Right renal pelvis (tissue), 4 donors: ENCODE measurements around the gene LUZP1. TPM values are rescaled to one million over a fixed set of nuclear protein-coding genes. Genes with fewer than 3 reads are reported as not detected.

Source experiments
- DNase-seq, 4 donors: peaks; one replicate each; pipeline ENCODE4 v3.0.0-alpha.2; 2013; ENCODE audit warnings: low read depth in 4 of 4, low spot score in 3 of 4, missing footprints in 1 of 4
- polyA plus RNA-seq, 4 donors: library from polyadenylated mRNA; unstranded; fragments of 120-200 nt; gene quantifications; one replicate each; pipeline ENCODE4 v1.2.1, GENCODE V29; 2013; ENCODE audit not compliant: insufficient read length in 4 of 4

The LUZP1 gene
- polyA plus RNA-seq, 4 donors, result 29.6 to 36.9 (median 35.4) TPM

DNA sequence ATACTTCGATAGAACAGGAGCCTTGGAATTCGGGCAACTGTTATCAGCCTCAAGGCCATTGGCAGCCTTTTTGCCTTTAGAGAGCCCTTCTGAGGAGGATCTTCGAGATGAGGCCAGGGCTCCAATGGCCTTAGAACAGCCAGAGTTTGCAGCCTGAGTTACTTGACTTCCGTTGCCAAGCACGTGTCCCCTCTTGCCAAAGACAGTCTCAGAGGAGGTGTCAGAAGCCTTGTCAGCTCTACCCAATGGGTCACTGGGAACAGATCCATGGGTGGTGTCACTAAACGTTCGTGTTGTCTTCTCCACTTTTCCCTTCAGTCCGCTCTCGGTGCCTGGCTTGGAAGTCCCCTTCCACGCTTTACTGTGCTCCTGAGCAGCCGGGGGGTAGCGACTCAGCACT, 76.2 kb downstream of the LUZP1 start:
- no peak for DNase-seq

DNA sequence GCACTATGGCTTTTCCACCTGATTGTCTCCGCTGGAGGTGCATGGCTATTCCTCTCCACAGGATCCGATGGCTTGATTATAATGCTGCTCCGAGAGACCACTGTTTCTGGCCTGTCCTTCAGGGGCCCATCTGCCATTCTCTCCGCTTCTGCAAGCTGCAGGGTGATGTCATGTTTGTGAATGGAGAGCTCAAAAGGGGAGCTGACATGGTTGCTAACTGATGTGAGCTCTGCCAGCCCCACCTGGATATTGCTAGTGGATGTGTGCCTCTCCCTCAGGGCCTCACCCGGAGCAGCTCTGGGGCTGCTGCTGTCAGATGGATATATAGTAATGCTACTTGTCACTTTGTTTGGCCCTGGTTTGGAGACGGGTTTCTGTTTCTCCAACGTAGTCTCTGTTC, 77.1 kb downstream of the LUZP1 start:
- DNase-seq, result no peak

DNA sequence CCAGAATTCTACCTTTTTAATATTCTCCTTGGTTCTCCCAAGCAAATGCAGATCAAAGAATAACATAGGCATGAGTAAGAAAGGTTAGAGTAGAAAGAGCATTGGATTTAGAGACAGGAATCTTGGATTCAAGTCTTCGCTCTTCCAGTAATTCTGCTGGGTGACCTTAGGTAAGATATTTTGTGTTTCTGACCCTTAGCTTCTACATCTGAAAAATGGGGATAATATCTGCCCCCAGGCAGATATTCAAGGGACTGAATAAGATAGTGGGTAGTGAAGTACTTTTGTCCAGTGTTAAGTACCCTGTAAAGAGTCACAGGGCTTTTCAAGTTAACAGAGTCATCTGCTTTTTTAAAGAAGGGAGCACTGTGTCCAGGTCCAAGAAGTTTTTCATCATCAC, 78.6 kb downstream of the LUZP1 start:
- no peak for DNase-seq

DNA sequence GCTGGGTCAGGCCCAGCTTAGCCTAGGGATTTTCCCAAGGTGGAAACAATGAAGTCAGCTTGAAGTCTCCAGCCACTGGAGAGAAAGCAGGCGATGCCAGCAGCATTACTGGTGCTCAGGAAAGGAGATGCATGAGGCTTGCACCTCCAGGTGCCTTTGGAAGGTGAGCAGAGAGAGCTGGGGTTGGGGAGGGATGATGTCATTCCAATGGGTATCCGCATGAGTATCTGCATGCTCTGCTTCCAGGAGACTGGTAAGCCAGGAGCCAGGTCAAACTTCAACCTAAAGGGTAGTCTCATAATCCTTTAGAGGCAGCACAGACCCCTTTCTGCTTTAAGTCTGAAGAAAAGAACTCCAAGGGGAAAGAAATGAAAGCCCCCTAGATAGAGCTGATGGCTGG, 80.6 kb downstream of the LUZP1 start:
- DNase-seq, result no peak

DNA sequence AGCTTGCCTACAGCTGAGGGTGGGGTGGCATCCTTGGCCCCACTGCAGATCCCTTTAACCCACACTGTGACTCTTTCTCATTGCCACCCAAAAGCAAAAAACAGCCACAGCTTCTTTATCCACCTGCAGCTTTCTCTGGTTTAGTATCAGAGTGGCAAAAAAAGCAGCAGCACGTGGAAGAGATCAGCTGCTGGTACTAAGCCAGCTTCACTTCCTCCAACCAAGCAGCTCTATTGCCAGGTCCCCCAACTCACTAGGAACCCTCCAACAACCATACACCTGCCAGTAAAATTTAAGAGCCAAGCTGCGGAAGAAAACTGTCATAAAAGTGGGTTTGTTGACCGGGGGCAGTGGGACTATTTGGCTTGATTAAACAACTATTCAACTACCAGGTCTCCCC, 83.0 kb downstream of the LUZP1 start:
- no peak for DNase-seq

DNA sequence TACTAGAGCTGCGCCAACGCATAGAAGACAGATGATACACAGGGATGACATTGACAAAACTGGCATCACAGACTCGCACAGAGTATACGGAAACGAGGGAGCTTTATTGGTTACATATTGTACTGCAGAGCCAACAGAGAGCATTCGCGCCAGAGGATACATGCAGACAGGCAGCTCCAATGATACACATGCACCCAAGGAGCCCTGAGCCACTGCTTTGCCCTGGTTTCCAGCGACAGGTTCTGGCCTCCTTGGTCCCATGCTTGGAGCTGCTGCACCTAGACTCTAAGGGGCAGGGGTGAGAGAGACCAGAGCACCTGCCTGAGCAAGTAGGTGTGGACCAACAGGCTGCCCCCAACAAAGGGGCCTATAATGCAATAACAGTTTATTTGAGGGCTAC, 83.8 kb downstream of the LUZP1 start:
- no peak for DNase-seq

DNA sequence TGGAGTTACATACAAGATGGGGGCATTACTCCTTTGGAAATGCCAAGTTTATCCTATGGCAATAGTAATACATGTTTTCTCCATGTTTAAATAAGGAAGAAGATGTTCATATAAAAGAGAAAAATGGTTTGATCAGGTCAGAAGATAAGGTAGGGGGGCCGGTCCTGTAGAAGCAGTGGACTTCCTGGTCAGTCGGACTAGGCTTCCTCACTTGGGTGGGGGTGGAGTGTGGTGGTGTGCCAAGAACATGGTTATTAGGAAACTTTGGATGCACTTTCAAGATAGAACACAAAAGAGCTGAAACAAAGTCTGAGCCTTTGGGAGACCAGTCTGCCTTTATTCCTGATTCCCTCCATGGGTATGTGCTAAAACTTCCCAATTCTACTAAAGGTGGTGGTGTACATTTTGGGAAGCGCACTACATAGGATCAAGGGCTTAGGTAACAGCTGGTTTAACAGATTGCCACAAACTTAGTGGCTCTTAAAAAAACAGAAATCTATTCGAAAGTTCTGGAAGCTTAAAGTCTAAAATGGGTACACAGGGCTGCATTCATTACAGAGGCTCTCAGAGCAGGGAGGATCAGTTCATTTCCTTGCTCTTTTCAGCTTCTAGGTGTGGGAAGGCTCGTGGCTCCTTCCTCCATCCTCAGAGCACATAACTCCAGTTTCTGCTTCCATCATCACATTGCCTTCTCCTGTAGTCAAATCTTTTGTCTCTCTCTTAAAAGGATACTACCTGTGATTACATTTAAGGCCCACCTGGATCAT, 84.8 kb downstream of the LUZP1 start:
- no peak for DNase-seq

DNA sequence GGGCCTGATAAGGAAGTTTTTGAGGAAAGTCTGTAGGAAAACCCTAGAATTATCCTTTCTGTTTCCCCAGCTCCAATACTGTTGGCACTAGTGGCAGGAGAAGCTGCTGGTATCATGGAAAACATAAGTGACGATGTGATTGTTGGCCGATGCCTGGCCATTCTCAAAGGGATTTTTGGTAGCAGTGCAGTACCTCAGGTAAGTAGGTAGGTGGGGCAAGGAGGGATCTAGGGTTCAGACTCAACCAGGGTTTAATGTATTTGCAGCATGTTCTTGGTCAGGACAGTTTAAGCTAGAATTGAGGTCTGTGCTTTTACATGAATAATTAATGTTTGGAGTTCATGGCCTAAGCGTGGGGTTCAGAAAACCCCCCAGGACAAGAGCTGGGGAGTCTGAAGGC, 87.3 kb downstream of the LUZP1 start:
- DNase-seq, result no peak

DNA sequence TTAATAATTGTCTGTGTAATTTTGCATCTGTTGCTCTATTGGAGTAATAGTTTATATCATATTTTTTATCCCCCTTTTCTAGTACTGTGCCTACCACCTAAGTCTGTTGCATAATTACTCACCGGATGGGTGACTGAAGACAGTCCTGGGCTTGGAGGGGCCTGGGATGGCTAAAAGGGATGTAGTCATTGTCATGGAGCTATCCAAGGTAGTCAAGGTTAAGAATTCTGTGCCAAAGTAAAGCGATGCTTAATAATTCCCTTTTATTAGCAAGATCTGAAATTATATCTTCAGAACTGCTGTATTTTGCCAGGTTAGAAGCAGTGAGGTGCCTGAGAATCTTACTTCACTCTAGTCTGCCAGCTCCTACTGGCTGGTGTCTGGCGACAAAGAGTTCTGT, 87.8 kb downstream of the LUZP1 start:
- no peak for DNase-seq

DNA sequence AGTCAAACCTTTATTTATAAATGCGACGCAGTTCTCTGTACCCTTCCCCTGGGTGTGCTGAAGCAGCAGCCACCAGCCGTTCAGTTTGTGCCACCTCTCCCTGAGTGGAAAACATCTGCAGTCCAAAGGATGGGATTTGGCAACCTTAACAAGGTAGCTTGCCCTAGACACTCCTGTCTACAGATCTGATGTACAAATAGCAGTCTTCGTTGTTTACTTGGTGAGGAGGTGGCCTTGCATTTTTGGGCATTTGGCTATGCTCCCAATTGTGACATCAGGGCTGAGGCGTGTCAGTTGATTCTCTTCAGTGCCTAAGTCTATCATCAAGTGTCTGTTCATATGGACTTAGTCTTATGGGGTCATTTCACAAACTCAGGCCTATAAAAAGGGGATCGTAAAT, 89.6 kb downstream of the LUZP1 start:
- DNase-seq, result no peak

DNA sequence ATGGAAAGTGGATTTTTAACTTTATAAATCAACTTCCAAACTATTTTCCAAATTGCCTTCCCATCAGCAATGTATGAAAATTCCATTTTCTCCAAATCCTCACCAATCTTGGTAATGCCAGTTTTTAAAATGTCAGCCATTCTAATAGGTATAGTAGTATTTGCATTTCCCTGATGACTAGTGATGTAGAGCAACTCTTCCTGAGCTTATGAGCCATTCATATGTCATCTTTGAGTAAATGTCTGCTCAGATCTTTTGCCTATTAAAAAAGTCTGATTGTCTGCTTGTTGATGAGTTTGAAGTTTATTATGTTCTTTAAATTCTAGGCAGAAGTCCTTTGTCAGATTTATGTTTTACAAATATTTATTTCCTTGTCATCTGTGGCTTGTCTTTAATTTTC, 94.6 kb downstream of the LUZP1 start:
- no peak for DNase-seq

DNA sequence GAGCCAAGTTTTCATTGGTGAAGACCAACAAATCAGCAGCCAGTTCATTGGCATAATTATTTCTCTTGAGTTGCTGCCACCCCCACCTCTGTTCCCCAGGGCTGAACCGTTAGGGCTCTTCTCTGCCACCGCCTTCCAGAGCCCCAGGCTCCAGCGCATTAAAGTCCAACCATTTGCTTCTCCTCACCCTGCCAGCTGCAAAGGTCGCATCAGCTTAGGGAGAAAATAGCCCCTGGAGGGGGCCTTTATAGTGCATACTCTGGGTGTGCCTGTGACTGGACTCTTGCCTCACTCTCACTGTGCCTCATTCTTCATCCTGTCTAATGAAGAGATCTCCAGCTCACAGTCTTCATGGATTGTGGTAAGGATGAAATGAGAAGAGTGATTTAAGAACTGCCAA, 99.0 kb downstream of the LUZP1 start:
- DNase-seq, result no peak

DNA sequence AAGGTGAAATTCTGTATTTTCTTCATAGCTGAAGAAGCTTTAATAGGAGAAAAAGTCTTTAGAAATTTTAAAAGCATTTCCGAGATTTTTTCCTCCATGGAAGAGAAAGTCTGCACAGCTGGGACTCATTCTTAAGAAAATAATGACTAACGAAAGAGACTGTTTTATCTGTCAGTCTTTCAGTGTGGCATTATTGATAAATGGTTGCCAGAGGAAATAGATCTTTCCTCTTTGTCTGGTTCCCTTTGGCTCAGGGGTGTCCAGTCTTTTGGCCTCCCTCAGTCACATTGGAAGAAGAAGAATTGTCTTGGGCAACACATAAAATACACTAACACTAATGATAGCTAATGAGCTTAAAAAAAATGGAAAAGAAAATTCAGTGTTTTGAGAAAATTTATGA, 99.5 kb downstream of the LUZP1 start:
- no peak for DNase-seq

DNA sequence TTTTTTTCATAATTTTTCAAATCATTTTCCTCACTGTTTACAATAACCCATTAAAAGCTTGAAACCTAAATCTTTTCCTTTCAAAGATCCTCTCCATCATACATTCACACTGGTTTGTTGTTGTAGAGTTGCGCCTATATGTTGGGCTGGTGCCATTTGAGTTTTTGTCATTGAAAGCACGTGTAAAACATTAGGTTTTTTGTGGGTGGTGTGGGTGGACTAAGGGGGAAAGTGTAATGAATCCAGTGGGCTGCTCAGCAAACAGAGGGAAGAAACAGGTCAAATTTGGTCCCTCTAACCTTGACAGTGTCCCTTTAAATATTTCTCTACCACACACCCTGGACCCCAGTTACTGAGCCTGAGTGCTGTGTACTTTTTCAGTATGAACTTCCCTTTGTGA, 102.6 kb downstream of the LUZP1 start:
- DNase-seq, result no peak

DNA sequence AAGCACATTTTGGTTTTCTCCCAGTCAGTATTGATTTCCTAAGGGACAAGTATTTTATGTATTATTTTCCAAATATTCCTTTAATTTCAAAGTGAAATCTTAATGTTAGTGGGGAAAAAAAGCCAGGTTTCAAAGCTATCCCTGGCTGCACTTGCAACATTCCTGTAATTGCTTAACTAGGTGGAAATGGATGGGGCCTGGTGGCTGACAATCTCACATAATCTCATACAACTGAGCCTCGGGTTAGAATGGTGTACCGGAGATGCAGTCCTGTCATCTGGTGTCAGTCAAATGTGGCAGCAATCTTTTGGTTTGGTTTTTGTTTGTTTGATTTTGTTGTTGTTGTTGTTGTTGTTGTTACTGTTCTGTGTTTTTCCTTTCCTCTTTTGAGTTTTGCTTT, 103.3 kb downstream of the LUZP1 start:
- DNase-seq, result no peak

DNA sequence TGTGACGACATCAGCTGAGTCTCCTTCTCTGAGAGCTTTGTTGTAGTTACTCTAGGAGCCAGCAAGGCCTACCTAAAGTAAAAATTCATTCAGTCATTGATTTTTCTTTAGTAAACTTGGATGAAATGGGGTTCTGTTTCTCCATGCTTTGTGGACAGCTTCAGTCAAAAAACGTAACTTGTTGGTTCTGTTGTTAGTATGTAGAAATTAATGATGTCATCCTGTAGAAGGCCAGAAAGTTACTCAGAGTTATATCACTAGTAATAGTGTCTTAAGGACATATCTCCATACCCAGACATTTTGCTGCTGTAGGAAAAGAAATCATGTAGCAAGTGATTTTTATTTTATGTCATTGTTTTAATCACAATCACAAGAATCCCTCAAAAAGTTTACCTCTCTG, 106.4 kb downstream of the LUZP1 start:
- DNase-seq, result no peak

DNA sequence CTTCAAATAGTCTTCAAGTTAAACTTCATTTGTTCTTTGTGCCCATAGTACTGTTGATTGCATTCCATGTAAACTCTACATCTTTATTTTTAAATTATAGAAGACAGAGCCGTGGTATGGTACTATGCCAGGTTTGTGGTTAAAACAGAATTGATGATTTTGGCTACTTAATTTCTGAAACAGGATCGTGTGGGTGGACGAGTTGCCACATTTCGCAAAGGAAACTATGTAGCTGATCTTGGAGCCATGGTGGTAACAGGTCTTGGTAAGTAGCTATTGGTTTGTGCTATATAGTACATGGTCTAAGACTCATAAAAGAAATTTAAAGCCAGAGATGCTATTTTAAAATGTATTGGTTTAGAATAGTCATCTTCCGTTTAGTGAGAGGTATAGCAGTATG, 111.4 kb downstream of the LUZP1 start:
- DNase-seq, result no peak

DNA sequence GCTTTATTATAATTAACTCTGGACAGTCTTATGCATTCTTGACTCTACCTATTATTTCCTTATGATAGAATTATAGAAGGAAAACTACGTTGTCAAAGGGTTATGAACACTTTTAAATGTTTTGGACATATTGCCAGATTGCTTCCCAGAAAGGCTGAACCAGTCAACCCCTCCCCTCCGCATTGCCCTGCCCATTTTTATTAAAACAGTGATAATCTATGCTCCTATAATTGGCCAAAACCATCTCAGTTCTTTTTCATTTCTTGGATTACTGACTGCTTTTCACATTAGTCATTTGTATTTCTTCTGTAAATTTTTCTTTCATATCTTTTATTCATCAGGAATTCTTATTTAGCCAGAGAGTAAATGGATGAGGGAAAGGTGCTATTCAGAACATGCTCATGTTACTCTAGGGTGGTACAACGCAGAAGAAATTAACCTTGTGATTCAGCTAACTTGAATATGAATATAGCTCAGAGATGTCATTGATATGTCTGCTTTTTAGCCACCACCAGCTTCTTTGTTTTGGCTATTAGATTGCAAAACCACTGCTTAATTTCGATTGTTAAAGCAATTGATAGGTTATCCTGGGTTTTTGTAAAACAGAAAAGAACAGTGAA, 117.3 kb downstream of the LUZP1 start:
- no peak for DNase-seq

DNA sequence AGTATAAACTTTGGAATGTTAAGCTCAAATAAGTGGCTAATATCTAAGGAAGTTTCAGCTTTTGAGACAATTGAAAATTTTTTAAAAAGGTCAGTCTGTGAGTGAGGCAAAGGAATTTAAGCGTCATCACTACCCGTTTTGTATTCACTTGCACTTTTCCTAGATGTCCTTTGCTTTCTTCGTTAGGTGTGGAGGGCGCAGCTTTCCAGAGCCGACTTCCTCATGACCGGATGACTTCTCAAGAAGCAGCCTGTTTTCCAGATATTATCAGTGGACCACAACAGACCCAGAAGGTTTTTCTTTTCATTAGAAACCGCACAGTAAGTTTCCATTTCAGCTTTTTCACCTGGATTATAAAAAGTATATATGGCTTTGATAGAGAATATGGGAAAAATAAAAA, 118.5 kb downstream of the LUZP1 start:
- DNase-seq, result no peak

DNA sequence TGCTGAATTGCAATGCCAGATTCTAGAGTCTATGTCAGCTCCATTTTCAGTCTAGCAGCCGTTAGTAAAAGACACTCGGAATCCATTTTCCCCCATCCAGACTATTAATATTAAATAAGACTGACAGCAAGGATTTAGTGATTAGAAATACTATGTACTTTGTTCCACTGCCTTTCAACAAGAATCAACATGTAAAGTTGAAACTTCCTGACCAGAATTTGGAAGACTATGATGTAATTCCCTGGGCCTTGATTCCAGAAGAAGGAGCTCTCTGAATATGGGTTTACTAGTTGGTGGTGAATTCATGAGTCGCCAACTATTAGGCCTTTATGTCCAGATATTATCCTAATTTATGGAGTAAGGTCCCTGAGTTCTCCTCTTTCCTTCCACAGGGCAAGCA, 124.6 kb downstream of the LUZP1 start:
- DNase-seq, result no peak

DNA sequence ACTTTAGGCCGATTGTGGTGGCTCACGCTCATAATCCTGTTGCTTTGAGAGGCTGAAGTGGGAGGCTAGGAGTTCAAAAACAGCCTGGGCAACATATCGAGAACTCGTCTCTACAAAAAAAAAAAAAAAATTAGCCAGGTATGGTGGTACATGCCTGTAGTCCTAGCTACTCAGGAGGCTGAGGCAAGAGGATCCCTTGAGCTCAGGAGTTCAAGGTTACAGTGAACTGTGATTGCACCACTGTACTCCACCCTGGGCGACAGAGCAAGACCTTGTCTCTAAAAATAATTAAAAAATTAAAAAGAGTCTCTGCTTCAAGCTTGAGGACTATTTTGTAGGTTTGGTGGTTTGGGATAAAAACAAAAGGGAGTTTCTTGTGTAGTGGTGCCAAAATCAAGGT, 128.1 kb downstream of the LUZP1 start:
- DNase-seq, result no peak

DNA sequence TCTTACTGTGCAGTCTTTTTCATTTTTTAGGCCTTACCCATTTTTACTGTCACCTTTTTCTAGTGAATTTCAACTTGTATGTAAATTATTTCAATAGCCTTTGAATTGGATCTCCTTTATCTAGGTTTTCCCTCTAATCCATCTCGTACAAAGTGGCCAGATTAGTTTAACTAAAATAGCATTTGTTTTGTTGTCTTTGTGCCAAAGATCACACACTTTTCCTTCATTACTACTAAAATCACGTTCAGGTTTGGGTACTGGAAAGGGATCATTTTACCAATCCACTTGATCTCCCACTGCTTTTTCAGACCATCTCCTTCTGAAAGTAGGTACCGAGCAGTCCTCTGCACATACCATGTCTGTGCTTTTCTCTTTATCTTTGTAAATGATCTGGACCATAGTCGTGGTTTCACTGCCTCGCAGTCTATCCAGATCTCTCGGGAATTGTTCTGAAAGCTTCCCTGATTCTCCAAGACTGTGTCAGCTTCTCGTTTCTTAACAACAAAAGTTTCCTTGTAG, 129.3 kb downstream of the LUZP1 start:
- DNase-seq, result no peak
